Neuronal stem cell (in vitro differentiated cells): Measurements from ENCODE around the gene PRR12.

Experiments
- DNase-seq: peaks from one replicate; pipeline ENCODE4 v3.0.0-alpha.2; 2013; ENCODE audit warnings: low spot score
- H2AFZ ChIP-seq: one replicate; pipeline ENCODE4 v1.6.1; 2013; ENCODE audit warnings: mild to moderate bottlenecking, low read length, inconsistent platforms
- H2AK5ac ChIP-seq: 2 replicates; pipeline ENCODE4 v1.6.1; 2013; ENCODE audit warnings: low read depth, mild to moderate bottlenecking, inconsistent platforms, low read length, moderate library complexity, mixed read lengths
- H2BK120ac ChIP-seq: 2 replicates; pipeline ENCODE4 v1.6.1; 2013; ENCODE audit warnings: low read depth, mild to moderate bottlenecking, inconsistent platforms, low read length, moderate library complexity, mixed read lengths
- H2BK12ac ChIP-seq: one replicate; pipeline ENCODE4 v1.6.1; 2013; ENCODE audit warnings: low read length, inconsistent platforms
- H2BK15ac ChIP-seq: 2 replicates; pipeline ENCODE4 v1.6.1; 2013; ENCODE audit warnings: mild to moderate bottlenecking, low read length, inconsistent platforms, mixed read lengths
- H2BK5ac ChIP-seq: one replicate; pipeline ENCODE4 v1.6.1; 2013; ENCODE audit warnings: inconsistent platforms, mild to moderate bottlenecking, low read length, moderate library complexity
- H3K14ac ChIP-seq: one replicate; pipeline ENCODE4 v1.6.1; 2013; ENCODE audit warnings: low read length, inconsistent platforms
- H3K18ac ChIP-seq: 2 replicates; pipeline ENCODE4 v1.6.1; 2013; ENCODE audit warnings: low read length, inconsistent platforms
- H3K23ac ChIP-seq: 2 replicates; pipeline ENCODE4 v1.6.1; 2013; ENCODE audit warnings: low read depth, mild to moderate bottlenecking, mixed read lengths, low read length, inconsistent platforms; ENCODE audit not compliant: poor library complexity
- H3K27ac ChIP-seq: replicated peaks from 3 replicates; pipeline ENCODE4 v1.5.1; 2013; ENCODE audit warnings: low read length, inconsistent platforms
- H3K27me3 ChIP-seq, 3 experiments: 2 replicates each; pipeline ENCODE4 v1.6.1; 2013; ENCODE audit warnings: low read length in 3 of 3, mild to moderate bottlenecking in 2 of 3, inconsistent platforms in 1 of 3, low read depth in 1 of 3, mixed read lengths in 1 of 3, moderate library complexity in 1 of 3; ENCODE audit not compliant: control insufficient read depth in 3 of 3, insufficient read depth in 3 of 3
- H3K36me3 ChIP-seq, 2 donors: replicated peaks in 1 of 2; 2 replicates each; pipeline ENCODE4 v1.6.1; 2013; ENCODE audit warnings: low read length in 2 of 2; ENCODE audit not compliant: control insufficient read depth in 2 of 2, insufficient read depth in 2 of 2
- H3K4ac ChIP-seq: 2 replicates; pipeline ENCODE4 v1.6.1; 2013; ENCODE audit warnings: inconsistent platforms, mild to moderate bottlenecking, low read length, moderate library complexity
- H3K4me1 ChIP-seq, 2 donors: 1 replicate in 1 of 2; 2 replicates in 1 of 2; pipeline ENCODE4 v1.6.1; 2013; ENCODE audit warnings: low read length in 2 of 2, low read depth in 1 of 2; ENCODE audit not compliant: control insufficient read depth in 2 of 2, insufficient read depth in 1 of 2
- H3K4me2 ChIP-seq: one replicate; pipeline ENCODE4 v1.6.1; 2013; ENCODE audit warnings: mild to moderate bottlenecking, low read length, inconsistent platforms; ENCODE audit not compliant: insufficient read depth, poor library complexity, severe bottlenecking
- H3K4me3 ChIP-seq, 2 donors: 2 replicates each; pipeline ENCODE4 v1.5.1; 2013; ENCODE audit warnings: low read length in 2 of 2, mild to moderate bottlenecking in 2 of 2, inconsistent platforms in 1 of 2, moderate library complexity in 1 of 2
- H3K79me1 ChIP-seq: one replicate; pipeline ENCODE4 v1.6.1; 2013; ENCODE audit warnings: low read depth, mild to moderate bottlenecking, inconsistent platforms, low read length, moderate library complexity
- H3K9ac ChIP-seq: one replicate; pipeline ENCODE4 v1.6.1; 2013; ENCODE audit warnings: mild to moderate bottlenecking, low read depth, low read length, inconsistent platforms; ENCODE audit not compliant: poor library complexity
- H3K9me3 ChIP-seq, 2 donors: replicated peaks in 1 of 2; 2 replicates each; pipeline versions ENCODE3 to v1.6.1; 2013; ENCODE audit warnings: low read length in 2 of 2, mild to moderate bottlenecking in 2 of 2, inconsistent platforms in 1 of 2, low read depth in 1 of 2, mixed read lengths in 1 of 2, moderate library complexity in 1 of 2; ENCODE audit not compliant: control insufficient read depth in 2 of 2, insufficient read depth in 1 of 2
- H4K8ac ChIP-seq: one replicate; pipeline ENCODE4 v1.6.1; 2013; ENCODE audit warnings: low read depth, mild to moderate bottlenecking, inconsistent platforms, low read length, moderate library complexity
- H4K91ac ChIP-seq: one replicate; pipeline ENCODE4 v1.6.1; 2013; ENCODE audit warnings: low read length, low read depth, mild to moderate bottlenecking, inconsistent platforms; ENCODE audit not compliant: poor library complexity
- WGBS, 2 donors: extraction: QIAGEN DNeasy Blood & Tissue Kit; methylation state at CpG; one replicate each; pipeline ENCODE4 v1.1.7; 2013; ENCODE audit warnings: missing lambda C conversion rate in 2 of 2, mixed read lengths in 1 of 2; ENCODE audit not compliant: insufficient read length in 2 of 2, insufficient replicate concordance in 1 of 2; ENCODE audit errors: extremely low coverage in 2 of 2; 5-methylcytosine and 5-hydroxymethylcytosine counted together

PRR12 gene

GRCh38 chr19:49593233-49594113 lies 2.5 kb downstream of the PRR12 start:
- Histone ChIP-seq H3K4me1 (peaks cover 8 to 12% of the 10 kb centered on the region in 2 donors), H3K4ac (no peak overlapping the region), H2AK5ac (no peak overlapping the region), H3K79me1 (peaks cover 38% of the 10 kb centered on the region), H3K14ac (no peak overlapping the region), H3K4me3 (peak overlapping the region; percentile 98), H2AFZ (no peak overlapping the region), H2BK15ac (peak overlapping the region; percentile 55), H3K9me3 (no peaks in the 10 kb centered on the region), H3K18ac (peak overlapping the region; percentile 27), H3K23ac (peak overlapping the region; percentile 73), H3K27ac (peak overlapping the region; percentile 95), H3K36me3 (peaks cover 30 to 40% of the 10 kb centered on the region in 2 donors), H3K4me2 (peak overlapping the region; percentile 96), H3K27me3 (no peaks in the 10 kb centered on the region), H2BK5ac (no peak overlapping the region), H2BK120ac (no peak overlapping the region), H3K9ac (peak overlapping the region; percentile 12), H2BK12ac (no peak overlapping the region), H4K91ac (no peak overlapping the region), H4K8ac (no peak overlapping the region)
- DNase-seq, result peak; percentile 91
- WGBS, 2 donors, result no CpG with 5 or more reads among the region's 27 CpGs

GRCh38 chr19:49594157-49594992 lies 3.4 kb downstream of the PRR12 start:
- no peak for DNase-seq
- Histone ChIP-seq H4K8ac (no peak overlapping the region), H3K27ac (peak overlapping the region; percentile 11), H2BK5ac (no peak overlapping the region), H3K27me3 (no peaks in the 10 kb centered on the region), H3K9me3 (no peaks in the 10 kb centered on the region), H2BK12ac (no peak overlapping the region), H2AK5ac (peak overlapping the region; percentile 40), H3K14ac (no peak overlapping the region), H4K91ac (no peak overlapping the region), H3K4me1 (peaks cover 8 to 12% of the 10 kb centered on the region in 2 donors), H3K36me3 (peaks cover 39 to 49% of the 10 kb centered on the region in 2 donors), H2BK120ac (no peak overlapping the region), H2BK15ac (no peak overlapping the region), H3K23ac (no peak overlapping the region), H3K79me1 (peaks cover 39% of the 10 kb centered on the region), H3K4me3 (no peak overlapping the region), H2AFZ (no peak overlapping the region), H3K4ac (no peak overlapping the region), H3K18ac (no peak overlapping the region), H3K4me2 (no peak overlapping the region), H3K9ac (peak overlapping the region; percentile 44)
- WGBS, 2 donors, result no CpG with 5 or more reads among the region's 35 CpGs

DNA sequence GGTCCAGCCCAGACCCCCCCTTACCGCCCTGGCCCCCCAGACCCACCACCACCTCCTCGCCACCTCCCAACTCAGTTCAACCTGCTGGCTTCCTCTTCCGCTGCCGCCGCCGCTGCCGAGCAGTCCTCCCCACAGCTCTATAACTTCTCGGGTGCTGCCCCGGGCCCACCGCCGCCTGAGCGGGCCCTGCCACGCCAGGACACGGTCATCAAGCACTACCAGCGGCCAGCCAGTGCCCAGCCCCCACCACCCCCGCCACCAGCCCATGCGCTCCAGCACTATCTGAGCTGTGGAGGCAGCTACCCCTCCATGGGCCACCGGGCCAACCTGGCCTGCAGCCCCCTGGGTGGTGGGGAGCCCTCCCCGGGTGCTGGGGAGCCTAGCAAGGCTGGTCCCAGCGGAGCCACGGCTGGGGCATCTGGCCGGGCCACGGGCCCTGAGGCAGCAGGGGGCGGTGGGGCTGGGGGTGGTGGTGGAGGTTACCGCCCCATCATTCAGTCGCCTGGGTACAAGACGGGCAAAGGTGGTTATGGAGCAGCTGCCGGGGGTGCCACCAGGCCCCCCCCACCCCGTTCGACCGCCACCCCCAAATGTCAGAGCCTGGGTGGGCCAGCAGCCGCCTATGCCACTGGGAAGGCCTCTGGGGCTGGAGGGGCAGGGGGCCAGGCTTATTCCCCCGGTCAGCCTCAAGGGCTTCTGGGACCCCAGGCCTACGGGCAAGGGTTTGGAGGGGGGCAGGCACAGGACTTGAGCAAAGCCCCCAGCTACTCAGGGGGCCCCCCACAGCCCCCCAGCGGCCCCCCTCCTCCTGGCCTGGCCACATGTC lies 4.2 kb downstream of the PRR12 start:
- Histone ChIP-seq H3K4me3 (no peak overlapping the region), H3K4ac (no peak overlapping the region), H3K27me3 (no peaks in the 10 kb centered on the region), H3K23ac (no peak overlapping the region), H2BK15ac (no peak overlapping the region), H3K36me3 (peaks cover 47 to 57% of the 10 kb centered on the region in 2 donors), H3K27ac (no peak overlapping the region), H3K9ac (no peak overlapping the region), H4K8ac (peak overlapping the region; percentile 17), H3K14ac (no peak overlapping the region), H2BK120ac (no peak overlapping the region), H3K79me1 (peaks cover 41% of the 10 kb centered on the region), H4K91ac (no peak overlapping the region), H2BK12ac (no peak overlapping the region), H3K4me1 (peaks cover 8 to 9% of the 10 kb centered on the region in 2 donors), H2AK5ac (peak overlapping the region; percentile 40), H2BK5ac (no peak overlapping the region), H2AFZ (no peak overlapping the region), H3K4me2 (no peak overlapping the region), H3K9me3 (no peaks in the 10 kb centered on the region), H3K18ac (no peak overlapping the region)
- no peak for DNase-seq
- no CpG with 5 or more reads among the region's 35 CpGs for WGBS, 2 donors
